ENCODE results near the gene MGRN1. TPM values are rescaled to one million over a fixed set of nuclear protein-coding genes. Genes with fewer than 3 reads are reported as not detected.

MGRN1 gene
- total RNA-seq, 1 experiment from 2014 or later, result 72.3 TPM

DNA sequence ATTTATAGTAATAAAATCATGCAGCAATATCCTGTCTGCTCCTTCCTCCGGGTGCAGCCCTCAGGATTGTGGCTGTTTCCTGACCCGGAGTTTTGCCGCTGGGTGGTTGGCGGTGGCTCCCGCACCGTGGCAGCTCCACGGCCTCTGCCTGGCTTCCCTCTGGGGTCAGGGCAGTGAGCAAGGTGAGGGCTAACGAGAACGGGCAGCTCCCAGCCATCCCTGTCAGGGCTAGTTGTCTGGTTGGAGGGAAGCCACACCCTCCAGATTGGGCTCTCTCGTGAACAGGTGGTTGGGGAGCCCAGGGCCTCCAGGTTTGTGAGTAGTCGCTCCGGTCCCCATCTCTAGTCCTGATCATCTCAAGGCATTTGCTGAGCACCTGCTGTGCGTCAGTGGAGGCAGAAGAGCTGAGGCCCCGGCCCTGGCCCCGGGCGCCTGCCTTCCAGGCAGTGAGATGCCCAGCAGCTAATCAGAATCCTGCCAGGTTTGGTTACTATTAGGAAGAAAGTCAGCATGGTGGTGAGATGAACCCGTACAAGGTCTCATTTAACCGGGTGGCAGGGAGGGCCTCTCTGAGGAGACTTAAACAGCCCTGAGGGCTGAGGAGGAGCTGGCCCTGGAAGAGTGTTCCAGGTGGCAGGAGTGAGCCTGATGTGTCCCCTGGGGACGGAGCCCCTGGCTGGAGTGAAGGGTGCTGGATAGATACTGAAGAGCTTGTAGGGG lies 66.5 kb downstream of the MGRN1 start:
- H3K4me3 Mint-ChIP-seq (ENCODE audit: unreplicated experiment), result peak overlapping the region; percentile 35
- H3K27me3 Mint-ChIP-seq (ENCODE audit: insufficient read depth, unreplicated experiment), result no peaks in the 10 kb centered on the region
- TF ChIP-seq, protein P1, sequence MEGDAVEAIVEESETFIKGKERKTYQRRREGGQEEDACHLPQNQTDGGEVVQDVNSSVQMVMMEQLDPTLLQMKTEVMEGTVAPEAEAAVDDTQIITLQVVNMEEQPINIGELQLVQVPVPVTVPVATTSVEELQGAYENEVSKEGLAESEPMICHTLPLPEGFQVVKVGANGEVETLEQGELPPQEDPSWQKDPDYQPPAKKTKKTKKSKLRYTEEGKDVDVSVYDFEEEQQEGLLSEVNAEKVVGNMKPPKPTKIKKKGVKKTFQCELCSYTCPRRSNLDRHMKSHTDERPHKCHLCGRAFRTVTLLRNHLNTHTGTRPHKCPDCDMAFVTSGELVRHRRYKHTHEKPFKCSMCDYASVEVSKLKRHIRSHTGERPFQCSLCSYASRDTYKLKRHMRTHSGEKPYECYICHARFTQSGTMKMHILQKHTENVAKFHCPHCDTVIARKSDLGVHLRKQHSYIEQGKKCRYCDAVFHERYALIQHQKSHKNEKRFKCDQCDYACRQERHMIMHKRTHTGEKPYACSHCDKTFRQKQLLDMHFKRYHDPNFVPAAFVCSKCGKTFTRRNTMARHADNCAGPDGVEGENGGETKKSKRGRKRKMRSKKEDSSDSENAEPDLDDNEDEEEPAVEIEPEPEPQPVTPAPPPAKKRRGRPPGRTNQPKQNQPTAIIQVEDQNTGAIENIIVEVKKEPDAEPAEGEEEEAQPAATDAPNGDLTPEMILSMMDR (IDR thresholded peaks at IDR 0.05; ENCODE audit: insufficient read depth in 1 of 2, low read depth in 1 of 2, low read length in 1 of 2, severe bottlenecking in 1 of 2, unreplicated experiment in 1 of 2), result no peak
- ChIA-PET POLR2A (no interaction called here), CTCF (no interaction called here)
- intact Hi-C loops (cut with micrococcal nuclease; ENCODE audit: unreplicated experiment), result loop anchor here (5.0 kb wide), 1 partner anchor 111 kb away; the partner anchor contains the start of gene ROGDI
- no peak for DNase-seq
- peaks cover 32% of the 10 kb centered on the region for H3K36me3 Mint-ChIP-seq (ENCODE audit: insufficient read depth, unreplicated experiment)
- Histone ChIP-seq H3K36me3 (ENCODE audit: control insufficient read depth, insufficient read depth, low read length) (no peaks in the 10 kb centered on the region; the same call in 1 of the 2 replicates), H3K27me3 (replicated peaks; ENCODE audit: control insufficient read depth, insufficient read depth, low read length) (no peaks in the 10 kb centered on the region), H3K4me3 (ENCODE audit: low read depth, low read length) (no peak overlapping the region), H3K9me3 (no peaks in the 10 kb centered on the region), H3K4me1 (0 out of 2 replicates have a peak, but pooled peaks cover 6% of the 10 kb centered on the region)
- H3K9me3 Mint-ChIP-seq (ENCODE audit: unreplicated experiment), result no peaks in the 10 kb centered on the region
- BruUV-seq (replicated peaks), result no TSS peak
- H3K4me1 Mint-ChIP-seq (ENCODE audit: low read depth, unreplicated experiment), result no peaks in the 10 kb centered on the region
- no peak overlapping the region for H3K27ac Mint-ChIP-seq (ENCODE audit: unreplicated experiment)

DNA sequence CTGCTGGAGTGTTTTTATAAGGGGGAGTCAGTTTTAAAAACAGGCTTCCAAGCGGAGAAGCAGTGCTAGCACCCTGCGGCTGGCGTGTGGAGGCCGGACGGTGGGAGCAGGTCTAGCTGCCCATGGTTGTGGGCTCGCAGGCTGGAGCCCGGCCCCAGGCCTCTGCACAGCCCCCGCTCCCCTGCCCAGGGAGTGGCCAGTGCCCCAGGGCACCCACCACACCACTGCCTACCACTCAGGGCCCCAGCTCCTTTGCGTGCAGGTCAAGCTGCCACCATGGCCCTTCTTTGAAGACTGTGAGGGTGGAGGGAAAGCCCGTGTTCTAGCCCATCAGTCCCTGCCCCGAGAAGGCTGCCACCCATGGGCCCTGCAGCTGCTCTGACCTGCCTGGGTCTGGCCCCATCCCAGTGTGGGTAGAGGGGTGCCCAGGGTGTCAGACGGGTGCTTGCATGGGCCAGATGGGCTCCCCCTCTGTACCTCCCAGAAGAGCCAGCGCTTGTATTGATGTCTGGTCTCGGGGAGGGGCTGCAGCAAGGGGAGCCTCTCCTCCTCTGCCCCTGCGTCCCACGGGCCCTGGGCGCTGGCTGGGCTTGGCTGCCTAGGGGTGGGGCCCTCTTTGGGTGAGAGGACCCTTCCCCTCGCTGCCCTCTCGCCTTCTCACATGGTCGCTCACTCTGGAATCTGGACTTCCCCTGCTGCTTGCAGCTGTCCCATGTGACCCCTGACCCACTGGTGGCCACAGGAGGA lies 67.2 kb downstream of the MGRN1 start:
- no peaks in the 10 kb centered on the region for H3K4me1 Mint-ChIP-seq (ENCODE audit: low read depth, unreplicated experiment)
- H3K4me3 ChIP-seq (ENCODE audit: low read depth, low read length), result no peak overlapping the region
- H3K4me1 ChIP-seq, result 0 out of 2 replicates have a peak, but pooled peaks cover 6% of the 10 kb centered on the region
- intact Hi-C loops (cut with micrococcal nuclease; ENCODE audit: unreplicated experiment), result loop anchor here (2.0 to 5.0 kb wide), 3 partner anchors 75 to 265 kb away; partner anchors contain the start of genes ROGDI and ZNF500
- H3K4me3 Mint-ChIP-seq (ENCODE audit: unreplicated experiment), result peak overlapping the region; percentile 35
- H3K36me3 Mint-ChIP-seq (ENCODE audit: insufficient read depth, unreplicated experiment), result peaks cover 36% of the 10 kb centered on the region
- no peaks in the 10 kb centered on the region; the same call in 1 of the 2 replicates for H3K36me3 ChIP-seq (ENCODE audit: control insufficient read depth, insufficient read depth, low read length)
- DNase-seq, result peak in 1 of 2 experiments; percentile 30
- ChIA-PET POLR2A (interaction anchor here (0.5 kb wide), 1 partner anchor 153 kb away, joined by 3 read pairs; the partner anchor contains the start of gene CDIP1), CTCF (interaction anchor here (0.6 kb wide), 1 partner anchor 9 kb away, joined by 3 read pairs; no protein-coding TSS in a partner anchor)
- no peaks in the 10 kb centered on the region for H3K9me3 ChIP-seq
- no peak overlapping the region for H3K27ac Mint-ChIP-seq (ENCODE audit: unreplicated experiment)
- H3K27me3 ChIP-seq (replicated peaks; ENCODE audit: control insufficient read depth, insufficient read depth, low read length), result no peaks in the 10 kb centered on the region
- TF ChIP-seq, protein P1 (IDR thresholded peaks at IDR 0.05; ENCODE audit: insufficient read depth in 1 of 2, low read depth in 1 of 2, low read length in 1 of 2, severe bottlenecking in 1 of 2, unreplicated experiment in 1 of 2), result no peak
- no peaks in the 10 kb centered on the region for H3K27me3 Mint-ChIP-seq (ENCODE audit: insufficient read depth, unreplicated experiment)
- no peaks in the 10 kb centered on the region for H3K9me3 Mint-ChIP-seq (ENCODE audit: unreplicated experiment)
- BruUV-seq (replicated peaks), result no TSS peak
